Measurements from ENCODE around the gene FAM120B.

FAM120B gene

DNA sequence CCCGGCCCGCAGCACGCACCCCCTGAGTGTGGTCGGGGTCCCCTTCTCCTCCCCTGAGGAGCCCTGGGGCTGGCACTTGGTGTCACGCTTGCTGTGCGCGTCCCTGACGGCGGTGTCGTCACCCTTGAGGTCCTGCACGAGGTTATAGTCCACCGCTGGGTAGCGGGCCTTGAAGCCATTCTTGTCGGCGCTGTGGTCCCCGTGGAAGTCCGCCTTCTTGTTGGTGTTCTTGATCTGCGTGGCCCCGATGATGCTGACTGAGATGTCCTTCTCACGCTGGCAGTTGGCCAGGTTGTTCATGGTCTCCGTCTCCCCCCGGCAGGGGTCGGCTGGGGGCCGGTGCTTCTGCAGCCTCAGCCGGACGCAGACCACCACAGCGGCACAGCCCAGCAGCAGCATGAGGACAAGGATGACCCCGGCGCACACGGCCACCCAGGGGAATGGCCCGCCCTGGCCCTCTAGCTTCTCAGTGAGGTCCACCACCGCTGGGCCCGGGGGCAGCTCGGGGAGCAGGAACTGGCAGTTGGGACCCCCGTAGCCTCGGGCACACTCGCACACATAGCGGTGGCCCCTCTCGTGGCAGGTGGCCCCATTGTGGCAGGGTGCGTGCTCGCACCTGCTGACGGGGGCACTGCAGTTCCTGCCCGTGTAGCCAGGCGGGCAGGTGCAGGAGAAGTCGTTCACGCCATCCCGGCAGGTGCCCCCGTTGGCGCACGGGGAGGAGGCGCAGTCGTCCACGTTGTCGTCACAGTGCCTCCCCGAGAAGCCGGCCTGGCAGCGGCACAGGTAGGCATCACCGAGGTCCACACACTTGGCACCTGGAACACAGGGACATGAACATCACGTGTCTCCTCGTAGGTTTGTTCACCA, 23.1 kb upstream of the FAM120B start:
- no peak for DNase-seq (ENCODE audit: insufficient read length, low spot score)
- TF ChIP-seq, protein P1, sequence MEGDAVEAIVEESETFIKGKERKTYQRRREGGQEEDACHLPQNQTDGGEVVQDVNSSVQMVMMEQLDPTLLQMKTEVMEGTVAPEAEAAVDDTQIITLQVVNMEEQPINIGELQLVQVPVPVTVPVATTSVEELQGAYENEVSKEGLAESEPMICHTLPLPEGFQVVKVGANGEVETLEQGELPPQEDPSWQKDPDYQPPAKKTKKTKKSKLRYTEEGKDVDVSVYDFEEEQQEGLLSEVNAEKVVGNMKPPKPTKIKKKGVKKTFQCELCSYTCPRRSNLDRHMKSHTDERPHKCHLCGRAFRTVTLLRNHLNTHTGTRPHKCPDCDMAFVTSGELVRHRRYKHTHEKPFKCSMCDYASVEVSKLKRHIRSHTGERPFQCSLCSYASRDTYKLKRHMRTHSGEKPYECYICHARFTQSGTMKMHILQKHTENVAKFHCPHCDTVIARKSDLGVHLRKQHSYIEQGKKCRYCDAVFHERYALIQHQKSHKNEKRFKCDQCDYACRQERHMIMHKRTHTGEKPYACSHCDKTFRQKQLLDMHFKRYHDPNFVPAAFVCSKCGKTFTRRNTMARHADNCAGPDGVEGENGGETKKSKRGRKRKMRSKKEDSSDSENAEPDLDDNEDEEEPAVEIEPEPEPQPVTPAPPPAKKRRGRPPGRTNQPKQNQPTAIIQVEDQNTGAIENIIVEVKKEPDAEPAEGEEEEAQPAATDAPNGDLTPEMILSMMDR (IDR thresholded peaks at IDR 0.05; ENCODE audit: insufficient read depth, missing control alignments) = no peak
- FAIRE-seq = no peak

DNA sequence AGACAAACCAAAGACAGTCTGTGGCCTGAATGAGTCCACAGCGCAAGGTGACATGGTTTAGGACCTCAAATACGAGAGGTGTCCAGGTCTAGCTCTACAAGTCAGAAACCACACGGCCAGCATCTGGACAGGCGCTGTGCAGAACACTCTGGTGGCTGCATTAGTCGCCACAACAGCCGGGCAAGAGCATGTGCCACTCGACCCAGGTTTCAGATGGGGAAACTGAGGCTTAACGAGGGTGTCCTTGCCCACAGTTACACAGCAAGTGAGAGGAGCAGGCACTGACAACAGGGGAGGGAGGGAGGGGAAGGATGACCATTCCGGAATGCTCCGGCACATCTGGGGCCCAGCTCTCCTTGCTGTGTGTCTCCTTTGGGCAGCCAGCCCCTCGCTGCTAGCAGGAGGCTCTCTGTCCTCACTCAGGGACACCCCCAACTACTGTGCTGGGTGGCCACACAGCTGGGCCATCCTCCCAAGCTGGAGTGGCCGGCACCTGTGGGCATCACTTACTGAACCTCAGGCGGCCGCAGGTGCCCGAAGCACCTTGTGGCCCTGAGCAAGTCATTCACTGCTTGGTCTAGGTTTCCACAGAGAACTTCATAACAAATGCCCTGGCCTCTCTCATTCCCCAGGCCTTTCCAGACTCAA, 22.3 kb upstream of the FAM120B start:
- no peak for DNase-seq (ENCODE audit: insufficient read length, low spot score)
- TF ChIP-seq, protein P1 (IDR thresholded peaks at IDR 0.05; ENCODE audit: insufficient read depth, missing control alignments) = no peak
- no peak for FAIRE-seq

DNA sequence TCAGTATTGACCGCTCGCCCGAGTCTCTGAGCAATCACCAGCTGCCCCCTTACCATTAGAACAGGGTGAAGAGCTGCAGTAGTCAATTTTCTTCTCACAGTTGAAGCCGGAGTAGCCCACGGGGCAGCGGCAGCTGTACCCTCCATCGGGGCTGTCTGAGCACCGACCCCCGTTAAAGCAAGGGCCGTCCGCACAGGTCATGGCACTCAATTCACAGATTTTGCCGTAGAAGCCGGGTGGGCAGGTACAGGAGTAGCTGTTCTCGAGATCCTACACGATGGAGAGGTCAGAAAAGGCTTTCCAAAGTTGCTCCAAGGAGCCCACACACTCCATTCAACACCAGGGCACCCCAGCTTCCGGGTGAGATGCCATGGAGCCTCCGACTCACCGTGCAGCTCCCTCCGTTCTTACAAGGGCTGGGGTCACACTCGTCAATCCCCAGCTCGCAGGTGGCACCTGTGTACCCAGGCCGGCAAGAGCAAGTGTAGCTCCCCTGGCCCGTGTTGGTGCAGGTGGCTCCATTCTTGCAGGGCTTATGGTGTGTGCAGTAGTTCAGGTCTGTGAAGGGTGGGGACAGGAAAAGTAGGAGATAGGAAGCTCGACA, 21.6 kb upstream of the FAM120B start:
- TF ChIP-seq, protein P1 (IDR thresholded peaks at IDR 0.05; ENCODE audit: insufficient read depth, missing control alignments) = no peak
- FAIRE-seq (no peak), DNase-seq (ENCODE audit: insufficient read length, low spot score) (no peak)

DNA sequence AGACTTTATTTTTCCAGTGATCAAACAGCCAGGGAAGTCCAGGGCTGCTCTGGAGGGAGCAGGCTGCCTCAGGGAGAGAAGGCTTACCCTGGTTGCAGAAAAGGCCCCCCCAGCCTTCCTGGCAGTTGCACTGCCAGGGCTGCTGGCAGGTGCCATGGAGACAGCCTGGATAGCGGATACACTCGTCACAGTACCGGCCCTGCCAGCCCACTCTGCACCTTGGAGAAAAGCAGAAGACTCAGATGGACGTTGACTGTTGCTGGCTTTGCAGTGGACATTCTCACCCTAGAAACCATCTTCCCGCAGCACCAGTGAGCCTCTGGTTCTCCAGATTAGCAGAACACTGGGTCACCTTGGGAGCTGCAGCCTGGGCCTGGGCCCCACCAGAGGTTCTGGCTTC, 21.1 kb upstream of the FAM120B start:
- FAIRE-seq (no peak), DNase-seq (ENCODE audit: insufficient read length, low spot score) (no peak)
- TF ChIP-seq, protein P1 (IDR thresholded peaks at IDR 0.05; ENCODE audit: insufficient read depth, missing control alignments) = no peak

DNA sequence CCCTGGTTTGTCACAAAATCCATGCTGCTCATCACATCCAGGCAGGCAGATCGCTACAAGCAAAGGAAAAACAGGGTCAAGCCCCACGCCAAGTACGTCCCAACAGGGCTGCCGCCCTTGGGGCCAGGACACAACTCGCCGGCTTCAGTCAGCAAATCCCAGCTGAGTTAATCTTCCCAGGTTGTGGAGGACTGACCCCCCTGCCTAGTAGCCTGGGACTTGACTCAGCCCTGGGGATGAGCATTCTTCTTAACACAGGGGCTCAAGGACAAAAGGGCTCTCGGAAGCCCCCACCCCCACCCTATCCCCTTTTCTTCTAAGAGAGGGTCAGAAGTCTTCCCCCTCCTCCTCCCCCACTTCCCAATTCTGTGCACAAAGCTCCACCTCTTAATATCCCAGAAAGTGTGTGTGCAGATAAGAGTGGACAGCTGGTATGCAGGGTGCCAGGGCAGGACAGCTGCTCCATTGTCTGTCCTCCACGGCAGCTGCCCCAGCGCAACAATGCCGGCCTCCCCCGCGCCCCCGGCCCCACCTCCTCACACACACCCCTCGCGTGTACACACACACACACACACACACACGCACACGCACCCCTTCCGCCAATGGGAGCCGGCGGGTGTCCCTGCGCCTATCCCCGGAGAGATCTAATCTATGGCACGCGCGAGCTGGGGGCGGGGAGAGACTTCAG, 20.2 kb upstream of the FAM120B start:
- no peak for DNase-seq (ENCODE audit: insufficient read length, low spot score)
- TF ChIP-seq, protein P1 (IDR thresholded peaks at IDR 0.05; ENCODE audit: insufficient read depth, missing control alignments) = no peak
- no peak for FAIRE-seq

DNA sequence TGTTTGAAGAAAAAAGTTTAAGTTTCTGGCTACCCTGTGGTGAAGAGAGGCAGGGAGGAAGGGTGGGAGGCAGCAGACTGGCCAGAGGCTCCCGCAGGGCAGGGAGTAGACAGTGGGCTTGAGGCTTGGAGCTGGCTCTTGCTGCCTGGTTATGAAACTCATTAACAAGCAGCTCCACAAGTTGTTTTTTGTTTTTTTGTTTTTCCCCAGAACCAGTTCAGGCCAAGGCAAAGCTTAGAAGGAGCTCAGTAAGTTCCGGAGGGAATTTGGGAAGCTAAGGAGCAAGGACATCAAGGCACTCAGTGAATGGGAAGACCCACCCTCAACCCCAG, 19.7 kb upstream of the FAM120B start:
- TF ChIP-seq, protein P1 (IDR thresholded peaks at IDR 0.05; ENCODE audit: insufficient read depth, missing control alignments) = no peak
- DNase-seq (ENCODE audit: insufficient read length, low spot score) (no peak), FAIRE-seq (no peak)

Data from D721Med (cell line).